DOHH2 (cell line): ENCODE results near the gene ATAD3C.

Experiments used
- EZH2phosphoT487 ChIP-seq: fragments of 200-600 bp; sonication (generic); IDR thresholded peaks from 2 replicates; pipeline ENCODE4 v1.6.1; 2017; ENCODE audit warnings: borderline replicate concordance, mild to moderate bottlenecking, antibody characterized with exemption, low read length, moderate library complexity, mixed read lengths
- TF ChIP-seq, protein P1 (sequence below): fragments of 200-600 bp; sonication (generic); IDR thresholded peaks from one replicate; pipeline ENCODE4 v1.5.1; 2014; ENCODE audit warnings: antibody characterized with exemption, mild to moderate bottlenecking, low read depth, low read length; ENCODE audit not compliant: poor library complexity, severe bottlenecking

DNA sequence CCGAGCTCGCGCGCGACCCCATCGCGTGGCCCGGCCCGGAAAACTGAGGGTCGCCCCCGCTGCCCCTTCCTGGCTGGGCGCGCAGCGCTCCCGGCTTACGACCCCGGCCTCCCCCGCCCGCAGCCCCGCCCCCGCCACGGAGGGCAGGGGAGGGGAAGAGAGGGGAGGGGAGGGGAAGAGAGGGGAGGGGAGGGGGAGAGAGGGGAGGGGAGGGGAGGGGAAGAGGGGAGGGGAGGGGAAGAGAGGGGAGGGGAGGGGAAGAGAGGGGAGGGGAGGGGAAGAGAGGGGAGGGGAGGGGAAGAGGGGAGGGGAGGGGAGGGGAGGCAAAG, 21.7 kb upstream of the ATAD3C start:
- TF ChIP-seq, protein P1, sequence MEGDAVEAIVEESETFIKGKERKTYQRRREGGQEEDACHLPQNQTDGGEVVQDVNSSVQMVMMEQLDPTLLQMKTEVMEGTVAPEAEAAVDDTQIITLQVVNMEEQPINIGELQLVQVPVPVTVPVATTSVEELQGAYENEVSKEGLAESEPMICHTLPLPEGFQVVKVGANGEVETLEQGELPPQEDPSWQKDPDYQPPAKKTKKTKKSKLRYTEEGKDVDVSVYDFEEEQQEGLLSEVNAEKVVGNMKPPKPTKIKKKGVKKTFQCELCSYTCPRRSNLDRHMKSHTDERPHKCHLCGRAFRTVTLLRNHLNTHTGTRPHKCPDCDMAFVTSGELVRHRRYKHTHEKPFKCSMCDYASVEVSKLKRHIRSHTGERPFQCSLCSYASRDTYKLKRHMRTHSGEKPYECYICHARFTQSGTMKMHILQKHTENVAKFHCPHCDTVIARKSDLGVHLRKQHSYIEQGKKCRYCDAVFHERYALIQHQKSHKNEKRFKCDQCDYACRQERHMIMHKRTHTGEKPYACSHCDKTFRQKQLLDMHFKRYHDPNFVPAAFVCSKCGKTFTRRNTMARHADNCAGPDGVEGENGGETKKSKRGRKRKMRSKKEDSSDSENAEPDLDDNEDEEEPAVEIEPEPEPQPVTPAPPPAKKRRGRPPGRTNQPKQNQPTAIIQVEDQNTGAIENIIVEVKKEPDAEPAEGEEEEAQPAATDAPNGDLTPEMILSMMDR = no peak
- TF ChIP-seq EZH2phosphoT487 = no peak
